Adrenal gland (tissue), 12 donors: ENCODE measurements around the gene HBS1L. TPM values are rescaled to one million over a fixed set of nuclear protein-coding genes. Genes with fewer than 3 reads are reported as not detected.
A peak's percentile ranks its signal among the peaks of the same experiment; 100 is the strongest.

Experiments used
- DNase-seq, 7 donors: peaks; one replicate each; pipeline ENCODE4 v3.0.0-alpha.2; 2019 to 2020
- H3K27ac ChIP-seq, 5 donors: fragments of 200-600 bp; sonication (generic) in 4 of 5; 1 replicate in 3 of 5; 2 replicates in 2 of 5; pipeline versions ENCODE4 v1.5.1 to v1.8.0; 2016 to 2020; ENCODE audit warnings: mild to moderate bottlenecking in 1 of 5
- H3K27me3 ChIP-seq: fragments of 200-600 bp; 2 replicates; pipeline ENCODE4 v1.8.0; 2021
- H3K36me3 ChIP-seq, 2 donors: fragments of 200-600 bp; replicated peaks in 1 of 2; 1 replicate in 1 of 2; 2 replicates in 1 of 2; pipeline versions ENCODE4 v1.5.1 to v1.8.0; 2018 to 2022
- H3K4me1 ChIP-seq, 2 donors: fragments of 200-600 bp; replicated peaks in 1 of 2; 1 replicate in 1 of 2; 2 replicates in 1 of 2; pipeline versions ENCODE4 v1.5.1 to v1.8.0; 2018 to 2021
- H3K4me3 ChIP-seq, 4 donors: fragments of 200-600 bp; sonication (generic) in 3 of 4; one replicate each; pipeline ENCODE4 v1.5.1; 2016 to 2018
- H3K9me3 ChIP-seq, 3 donors: fragments of 200-600 bp; sonication (generic) in 1 of 3; replicated peaks in 1 of 3; 1 replicate in 2 of 3; 2 replicates in 1 of 3; pipeline versions ENCODE4 v1.5.1 to v1.8.0; 2016 to 2021
- CTCF ChIP-seq, 6 experiments: fragments of 450-650 bp in 4 of 6; fragments of 200-600 bp in 2 of 6; sonication (generic) in 1 of 6; IDR thresholded peaks; 1 replicate in 5 of 6; 2 replicates in 1 of 6; pipeline versions ENCODE4 v1.5.1 to v1.8.0; 2016 to 2021; ENCODE audit warnings: antibody characterized with exemption in 6 of 6, mild to moderate bottlenecking in 2 of 6, moderate library complexity in 1 of 6
- POLR2A ChIP-seq, 2 donors: fragments of 450-650 bp; IDR thresholded peaks; one replicate each; pipeline ENCODE4 v1.6.1; 2017; ENCODE audit warnings: antibody characterized with exemption in 2 of 2, mild to moderate bottlenecking in 2 of 2, moderate library complexity in 1 of 2
- WGBS, 4 donors: extraction: QIAGEN DNeasy Blood & Tissue Kit in 2 of 4; methylation state at CpG; one replicate each; pipeline versions ENCODE4 v1.1.5 to v1.1.7; 2013 to 2017; 5-methylcytosine and 5-hydroxymethylcytosine counted together
- intact Hi-C, 2 donors: fragments of 100-400 bp; cut with DNase I; formaldehyde crosslinking; loops; one replicate each; pipeline versions ENCODE4 v1.14.1 to v1.15.0; 2022 to 2023
- polyA plus RNA-seq, 3 donors: library from polyadenylated mRNA; stranded (reverse); fragments of 200-250 nt in 2 of 3; fragments of 350-450 nt in 1 of 3; fragmentation: Illumina TruSeq in 1 of 3; extraction: RNeasy Lipid Tissue Mini Kit (QIAGEN cat#74804) in 1 of 3; gene quantifications; one replicate each; pipeline ENCODE4 v1.2.3, GENCODE V29; 2013 to 2014
- total RNA-seq, 9 donors: library from RNA; depleted of rRNA in 4 of 9; stranded (reverse); fragments of >200 nt in 4 of 9; fragments of 120-200 nt in 1 of 9; fragmentation: NEBNext Ultra II Directional in 1 of 9; extraction: Animal tissue kit (Norgen Biotek cat#: 25700) in 1 of 9; gene quantifications; one replicate each; pipeline versions ENCODE4 v1.1.0 to v1.2.4, GENCODE V29; 2013 to 2023
- donor health status: healthy with polysubstance abuse.
- donor health status: Bipolar disorder and iron deficiency.
- donor health status: DM: yes; HTN: yes; CAD: no.
- donor health status: DM: no; HTN: no; CAD: no.
- donor health status: DM: no; HTN: no; CAD: no.
- donor health status: DM: yes; HTN: yes; CAD: no.

The HBS1L gene
- total and polyA plus RNA-seq, 12 donors = 17.0 to 121 (median 58.4) TPM

GRCh38 chr6:135037541-135037940, 17.1 kb downstream of the HBS1L start:
- TF ChIP-seq CTCF (IDR thresholded peaks at IDR 0.05) (no peak), POLR2A (IDR thresholded peaks at IDR 0.05) (no peak)
- no peak for DNase-seq
- no peak overlapping the region for H3K4me3 ChIP-seq
- H3K27ac ChIP-seq = no peak overlapping the region
- 89 to 92% (median 90%) methylated on average over 4 of the region's 4 CpGs for WGBS, 4 donors
- no peaks in the 10 kb centered on the region for H3K27me3 ChIP-seq
- peaks cover 0 to 7% of the 10 kb centered on the region in 2 donors for H3K4me1 ChIP-seq
- H3K36me3 ChIP-seq = peaks cover 0 to 23% of the 10 kb centered on the region in 2 donors
- no peaks in the 10 kb centered on the region for H3K9me3 ChIP-seq
- intact Hi-C loops = no loop called here

DNA sequence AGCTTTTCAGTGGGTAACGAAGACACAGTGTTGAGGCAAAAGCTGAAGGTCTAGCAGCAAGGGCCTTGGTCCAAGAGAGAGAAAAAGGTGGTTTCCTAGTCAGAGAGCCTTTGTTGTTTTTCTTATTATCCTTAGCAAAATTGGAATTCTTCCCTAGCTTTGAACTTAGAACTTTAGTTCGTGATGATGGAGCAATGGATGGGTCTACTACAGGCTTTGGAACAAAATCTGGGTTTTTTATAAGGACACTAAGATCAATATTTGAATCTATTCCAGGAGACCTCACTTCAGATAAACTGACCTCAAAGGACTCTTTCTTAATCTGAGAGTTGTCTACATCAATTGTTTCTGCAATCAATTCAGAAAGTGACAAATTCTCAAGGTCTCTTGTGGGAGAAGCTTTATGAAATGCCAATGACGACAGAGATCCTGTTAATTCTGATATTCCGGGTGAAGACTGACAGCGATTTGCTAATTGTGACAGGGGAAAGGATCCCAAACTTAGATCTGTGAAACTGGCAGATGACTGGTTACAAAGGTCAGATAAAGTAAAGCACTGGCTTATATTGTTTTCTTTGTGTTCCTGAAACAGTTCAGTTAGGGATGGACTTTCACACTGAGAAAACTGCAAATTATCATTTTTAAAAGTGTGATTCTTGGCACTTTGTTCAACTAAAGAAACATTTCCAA, 17.7 kb downstream of the HBS1L start:
- no peak for TF ChIP-seq CTCF (IDR thresholded peaks at IDR 0.05)
- Histone ChIP-seq H3K4me3 (no peak overlapping the region), H3K27me3 (no peaks in the 10 kb centered on the region), H3K4me1 (peaks cover 0 to 10% of the 10 kb centered on the region in 2 donors), H3K27ac (peak overlapping the region in 1 of 5 donors; percentile 2), H3K9me3 (no peaks in the 10 kb centered on the region), H3K36me3 (peaks cover 0 to 23% of the 10 kb centered on the region in 2 donors)
- WGBS, 4 donors = 53 to 57% (median 55%) methylated on average over 5 of the region's 5 CpGs
- DNase-seq = no peak
- intact Hi-C loops = no loop called here

GRCh38 chr6:135033238-135033637, 21.4 kb downstream of the HBS1L start:
- Histone ChIP-seq H3K4me3 (no peak overlapping the region), H3K36me3 (peaks cover 0 to 10% of the 10 kb centered on the region in 2 donors), H3K9me3 (no peaks in the 10 kb centered on the region), H3K4me1 (peaks cover 0 to 10% of the 10 kb centered on the region in 2 donors), H3K27ac (no peak overlapping the region), H3K27me3 (no peaks in the 10 kb centered on the region)
- DNase-seq = no peak
- 88 to 90% (median 90%) methylated on average over 3 of the region's 3 CpGs for WGBS, 4 donors
- intact Hi-C loops = no loop called here
- TF ChIP-seq CTCF (IDR thresholded peaks at IDR 0.05) (no peak), POLR2A (IDR thresholded peaks at IDR 0.05) (no peak)

GRCh38 chr6:135030532-135031178, 24.0 kb downstream of the HBS1L start:
- Histone ChIP-seq H3K36me3 (no peaks in the 10 kb centered on the region), H3K4me1 (peaks cover 0 to 10% of the 10 kb centered on the region in 2 donors), H3K4me3 (no peak overlapping the region), H3K27ac (no peak overlapping the region), H3K9me3 (no peaks in the 10 kb centered on the region), H3K27me3 (no peaks in the 10 kb centered on the region)
- no peak for TF ChIP-seq CTCF (IDR thresholded peaks at IDR 0.05)
- intact Hi-C loops = no loop called here
- WGBS, 4 donors = 71 to 85% (median 80%) methylated on average over 5 of the region's 5 CpGs
- DNase-seq = peak in 1 of 7 donors; percentile 9
